ENCODE results near the gene LRFN2. TPM values are rescaled to one million over a fixed set of nuclear protein-coding genes. Genes with fewer than 3 reads are reported as not detected.

LRFN2 gene
- total RNA-seq, 1 donor from 2014 or later = not detected

DNA sequence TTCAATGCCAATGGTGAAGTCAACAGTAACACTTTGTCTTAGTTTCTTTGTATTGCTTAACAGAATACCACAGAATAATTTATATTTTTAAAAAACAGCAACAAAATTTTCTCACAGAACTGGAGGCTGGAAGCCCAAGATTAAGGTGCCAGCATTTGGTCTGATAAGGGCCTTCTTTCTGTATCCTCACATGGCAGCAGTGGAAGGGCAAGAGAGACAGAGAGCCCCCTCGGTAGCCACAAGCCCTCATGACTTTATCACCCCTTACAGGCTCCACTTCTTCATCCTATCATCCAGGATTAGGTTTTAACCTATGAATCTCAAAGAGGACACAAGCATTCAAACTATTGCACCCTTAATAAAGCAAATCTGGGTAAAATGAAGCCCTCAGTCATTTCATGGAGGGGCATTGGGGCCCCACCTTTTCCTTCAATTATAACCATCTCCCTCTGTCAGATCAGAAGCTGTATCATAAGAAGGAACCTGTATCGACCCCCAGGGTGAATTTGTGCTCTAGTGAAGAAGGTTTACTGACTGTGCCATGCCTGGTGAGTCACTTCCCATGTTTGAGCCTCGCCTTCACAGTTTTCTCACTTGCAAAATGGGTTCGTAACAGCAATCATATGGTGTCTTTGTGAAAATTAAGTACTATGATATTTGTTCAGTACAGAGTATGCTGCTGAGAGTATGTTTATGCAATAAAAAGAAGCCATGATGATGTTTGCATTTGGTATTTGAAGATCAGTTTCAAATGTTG lies 178.2 kb downstream of the LRFN2 start:
- TF ChIP-seq, protein P1, sequence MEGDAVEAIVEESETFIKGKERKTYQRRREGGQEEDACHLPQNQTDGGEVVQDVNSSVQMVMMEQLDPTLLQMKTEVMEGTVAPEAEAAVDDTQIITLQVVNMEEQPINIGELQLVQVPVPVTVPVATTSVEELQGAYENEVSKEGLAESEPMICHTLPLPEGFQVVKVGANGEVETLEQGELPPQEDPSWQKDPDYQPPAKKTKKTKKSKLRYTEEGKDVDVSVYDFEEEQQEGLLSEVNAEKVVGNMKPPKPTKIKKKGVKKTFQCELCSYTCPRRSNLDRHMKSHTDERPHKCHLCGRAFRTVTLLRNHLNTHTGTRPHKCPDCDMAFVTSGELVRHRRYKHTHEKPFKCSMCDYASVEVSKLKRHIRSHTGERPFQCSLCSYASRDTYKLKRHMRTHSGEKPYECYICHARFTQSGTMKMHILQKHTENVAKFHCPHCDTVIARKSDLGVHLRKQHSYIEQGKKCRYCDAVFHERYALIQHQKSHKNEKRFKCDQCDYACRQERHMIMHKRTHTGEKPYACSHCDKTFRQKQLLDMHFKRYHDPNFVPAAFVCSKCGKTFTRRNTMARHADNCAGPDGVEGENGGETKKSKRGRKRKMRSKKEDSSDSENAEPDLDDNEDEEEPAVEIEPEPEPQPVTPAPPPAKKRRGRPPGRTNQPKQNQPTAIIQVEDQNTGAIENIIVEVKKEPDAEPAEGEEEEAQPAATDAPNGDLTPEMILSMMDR (conservative IDR thresholded peaks at IDR 0.05; ENCODE audit: low read depth, low read length) = no peak
- H3K4me3 ChIP-seq (ENCODE audit: low read depth, low read length) = no peak overlapping the region
- no peak for DNase-seq (ENCODE audit: low read depth)

DNA sequence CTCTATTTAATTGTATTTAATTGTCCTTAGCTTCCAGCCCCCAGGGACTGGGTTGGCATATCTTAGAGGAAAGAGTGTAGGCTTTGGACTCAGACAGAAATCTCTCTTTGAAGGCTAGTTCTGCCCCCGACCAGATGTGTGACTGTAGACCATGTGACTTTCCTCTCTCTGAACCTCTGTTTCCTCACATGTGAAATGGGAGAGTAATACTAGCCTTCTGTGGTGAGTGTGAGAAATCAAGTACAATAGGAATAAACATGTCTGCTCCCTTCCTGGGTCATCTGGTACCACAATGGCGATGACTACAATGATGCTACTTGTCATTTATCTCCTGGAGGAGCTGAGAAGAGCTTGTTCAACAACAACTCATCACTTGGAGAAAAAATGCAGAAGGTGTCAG lies 179.9 kb downstream of the LRFN2 start:
- TF ChIP-seq, protein P1 (conservative IDR thresholded peaks at IDR 0.05; ENCODE audit: low read depth, low read length) = no peak
- H3K4me3 ChIP-seq (ENCODE audit: low read depth, low read length) = no peak overlapping the region
- no peak for DNase-seq (ENCODE audit: low read depth)

- TF ChIP-seq, protein P1 (conservative IDR thresholded peaks at IDR 0.05; ENCODE audit: low read depth, low read length) = no peak
- DNase-seq (ENCODE audit: low read depth) = no peak
These were observed 181.0 kb downstream of the LRFN2 start for GRCh38 chr6:40406175-40406574.

DNA sequence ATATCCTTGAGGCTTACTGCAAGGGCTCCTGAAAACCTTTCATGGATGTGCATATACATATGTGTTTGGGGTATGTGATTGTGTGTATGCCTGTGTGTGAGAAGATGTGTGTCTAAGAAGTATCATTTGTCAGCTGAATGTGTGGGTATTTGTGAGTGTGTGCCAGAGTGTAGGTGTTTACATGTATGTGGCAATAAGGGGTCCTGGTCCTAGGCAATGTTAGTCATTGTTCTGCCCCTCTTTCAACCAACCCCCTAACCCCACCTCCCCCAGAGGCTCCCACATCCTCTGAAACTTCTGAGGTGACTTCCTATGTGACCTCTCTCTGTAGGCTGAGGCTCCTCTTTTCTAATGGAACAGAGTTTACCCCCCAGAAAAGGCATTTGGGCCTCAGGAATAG lies 186.4 kb downstream of the LRFN2 start:
- TF ChIP-seq, protein P1 (conservative IDR thresholded peaks at IDR 0.05; ENCODE audit: low read depth, low read length) = no peak
- DNase-seq (ENCODE audit: low read depth) = no peak
- H3K4me3 ChIP-seq (ENCODE audit: low read depth, low read length) = no peak overlapping the region

More at GRCh38 chr6:40406175-40406574, 181.0 kb downstream of the LRFN2 start:
- no peak overlapping the region for H3K4me3 ChIP-seq (ENCODE audit: low read depth, low read length)

DNA sequence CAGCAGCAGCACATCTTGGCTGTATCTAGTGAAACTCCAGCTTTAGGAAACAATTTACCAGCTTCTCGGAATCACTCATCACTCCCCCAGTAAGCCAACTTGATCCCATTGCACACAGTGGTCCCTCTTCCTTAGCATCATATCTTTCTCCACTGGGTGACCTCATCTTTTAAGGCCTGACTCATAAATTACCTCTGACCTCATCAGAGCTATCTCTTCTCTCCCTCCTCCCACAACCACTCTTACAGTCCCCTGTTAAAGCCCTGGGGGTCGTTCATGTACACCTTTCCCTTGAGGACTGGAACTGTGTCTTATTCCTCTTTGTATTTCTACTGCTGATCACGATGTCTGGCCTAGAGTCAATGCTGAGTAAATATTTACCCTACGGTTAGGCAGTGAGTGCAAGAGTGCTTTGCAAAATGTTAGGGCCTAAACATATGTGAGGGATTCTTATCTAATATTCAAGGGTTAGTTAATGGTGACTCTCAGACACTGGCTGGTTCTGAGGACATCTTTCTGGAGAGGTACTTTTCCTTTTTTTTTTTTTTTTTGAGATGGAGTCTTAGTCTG lies 187.2 kb downstream of the LRFN2 start:
- H3K4me3 ChIP-seq (ENCODE audit: low read depth, low read length) = no peak overlapping the region
- DNase-seq (ENCODE audit: low read depth) = no peak
- TF ChIP-seq, protein P1 (conservative IDR thresholded peaks at IDR 0.05; ENCODE audit: low read depth, low read length) = no peak

DNA sequence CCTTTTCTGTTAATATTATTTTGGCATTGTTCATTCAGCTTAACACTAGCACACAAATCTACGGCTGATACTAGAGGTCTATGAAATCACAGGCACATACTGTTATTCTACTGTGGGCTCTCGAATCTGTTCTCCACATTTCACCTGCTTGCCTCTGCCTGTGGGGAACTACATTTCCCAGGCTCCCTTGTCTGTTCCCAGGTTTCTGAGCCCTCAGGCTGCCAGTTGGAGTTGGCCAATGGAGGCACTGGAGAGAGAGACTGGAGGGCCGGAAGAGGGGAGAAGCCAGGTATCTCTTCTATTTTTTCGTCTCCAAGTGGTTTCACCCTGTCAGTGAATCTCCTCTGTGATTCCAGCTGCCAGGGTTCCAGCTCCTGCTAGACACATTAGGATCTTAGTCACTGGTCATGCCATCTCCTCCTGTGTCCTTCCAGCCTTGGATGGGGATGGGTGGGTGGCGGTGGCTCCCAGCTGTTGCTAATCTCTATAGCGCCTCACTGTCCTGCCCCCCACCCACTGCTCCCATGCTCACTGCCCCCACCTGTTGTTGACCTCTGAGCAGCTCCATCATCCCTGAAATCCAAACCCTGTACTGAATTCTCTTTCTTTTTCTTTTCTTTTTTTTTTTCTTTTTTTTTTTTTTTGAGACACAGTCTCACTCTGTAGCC lies 188.2 kb downstream of the LRFN2 start:
- no peak overlapping the region for H3K4me3 ChIP-seq (ENCODE audit: low read depth, low read length)
- DNase-seq (ENCODE audit: low read depth) = no peak

More for the DNA sequence above, 188.2 kb downstream of the LRFN2 start:
- TF ChIP-seq, protein P1 (conservative IDR thresholded peaks at IDR 0.05; ENCODE audit: low read depth, low read length) = no peak

Measured in epithelial cell of proximal tubule (primary cell).